NCI-H460 (cell line): Measurements from ENCODE around the gene FBXO44. TPM values are rescaled to one million over a fixed set of nuclear protein-coding genes. Genes with fewer than 3 reads are reported as not detected.

Source experiments
- DNase-seq: peaks from one replicate; pipeline ENCODE4 v3.0.0-alpha.2; 2016; ENCODE audit warnings: low read depth; ENCODE audit errors: extremely low read depth
- total RNA-seq: library from RNA; depleted of rRNA; stranded (reverse); fragments of >200 nt; shearing (Covaris generic); gene quantifications from 2 replicates; pipeline ENCODE4 v1.2.3, GENCODE V29; 2014; rRNA removed

Gene FBXO44
- total RNA-seq, 1 experiment from 2014 or later = 9.1 TPM

DNA sequence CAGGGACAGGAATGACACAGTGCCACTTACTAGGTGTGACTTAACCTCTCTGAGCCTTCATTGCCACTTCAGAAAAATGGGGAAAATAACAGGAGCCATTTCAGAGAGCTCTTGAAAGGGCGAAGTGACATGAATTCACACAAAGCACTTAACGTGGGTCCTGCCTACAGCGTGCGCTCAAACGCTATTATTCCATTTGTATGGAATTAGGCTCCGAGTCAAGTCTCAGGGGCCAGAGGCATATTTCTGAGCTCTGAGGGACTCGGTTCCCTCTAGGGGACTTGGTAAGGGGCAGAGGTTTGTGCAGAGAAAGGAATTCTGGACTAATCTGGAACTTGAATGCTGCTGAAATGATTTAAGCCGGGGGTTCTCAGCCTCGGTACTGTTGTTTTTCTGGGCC lies 50.9 kb downstream of the FBXO44 start:
- no peak for DNase-seq

- DNase-seq = no peak
Observed at GRCh38 chr1:11706292-11706691, 51.6 kb downstream of the FBXO44 start.

GRCh38 chr1:11707621-11708276 lies 53.1 kb downstream of the FBXO44 start:
- DNase-seq = no peak

GRCh38 chr1:11708554-11709350 lies 54.1 kb downstream of the FBXO44 start:
- DNase-seq = no peak

DNA sequence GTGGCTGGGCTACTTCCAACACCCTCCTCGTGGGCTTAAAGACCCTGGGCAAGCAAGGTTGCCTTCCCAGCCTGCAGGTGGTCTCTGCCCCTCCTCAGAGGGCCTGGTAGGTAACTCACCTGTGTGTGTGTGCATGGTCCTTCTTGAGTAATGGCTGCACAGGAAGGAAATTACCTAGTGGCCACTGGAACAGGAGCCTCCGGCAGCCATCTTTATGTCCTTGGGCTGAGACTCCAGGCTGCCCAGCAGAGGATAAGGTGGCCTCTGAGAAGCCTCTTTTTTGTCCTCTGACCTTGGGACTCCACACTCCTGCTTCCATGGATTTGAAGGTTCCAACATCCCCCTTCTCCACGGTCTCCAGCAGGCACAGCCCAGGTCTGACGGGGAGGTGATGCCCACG lies 56.8 kb downstream of the FBXO44 start:
- DNase-seq = no peak

DNA sequence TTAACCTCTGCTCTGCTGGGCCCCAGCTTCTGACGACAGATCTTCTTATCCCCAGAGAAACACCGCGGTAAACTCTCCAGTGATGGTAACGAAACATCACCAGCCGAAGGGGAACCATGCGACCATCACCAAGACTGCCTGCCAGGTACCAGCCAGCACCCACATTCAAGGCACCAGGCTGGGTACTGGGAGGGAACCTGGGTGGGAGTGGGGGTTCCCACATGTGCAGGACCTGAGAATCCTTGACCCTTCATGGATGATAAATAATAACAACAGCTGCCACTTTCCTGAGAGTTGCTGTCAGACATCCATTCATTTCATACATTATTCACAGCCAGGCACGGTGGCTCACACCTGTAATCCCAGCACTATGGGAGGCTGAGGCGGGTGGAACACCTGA lies 57.6 kb downstream of the FBXO44 start:
- no peak for DNase-seq

Other genes with a start within 250 kb of the FBXO44 start
- 0.03 and 0.07 TPM in 2 replicates for gene DISP3, start 175.7 kb upstream of the FBXO44 start, total RNA-seq
- 0.35 and 0.50 TPM in 2 replicates for gene FBXO2, start 448 bp upstream of the FBXO44 start, total RNA-seq
- gene FBXO6, start 9.3 kb downstream of the FBXO44 start, total RNA-seq = 6.8 and 10.4 TPM in 2 replicates
- gene MAD2L2, start 26.3 kb downstream of the FBXO44 start, total RNA-seq = 49.5 and 51.2 TPM in 2 replicates
- 0.02 and 0.03 TPM in 2 replicates for gene DRAXIN, start 36.8 kb downstream of the FBXO44 start, total RNA-seq
- gene AGTRAP, start 81.3 kb downstream of the FBXO44 start, total RNA-seq = 29.1 and 34.3 TPM in 2 replicates
- 0.14 TPM in 1 of 2 replicates, not detected in the other for gene C1orf167, start 107.3 kb downstream of the FBXO44 start, total RNA-seq
- gene MTHFR, start 151.1 kb downstream of the FBXO44 start, total RNA-seq = 5.2 and 6.0 TPM in 2 replicates
- 4.0 and 6.5 TPM in 2 replicates for gene CLCN6, start 151.3 kb downstream of the FBXO44 start, total RNA-seq
- gene NPPA, start 192.9 kb downstream of the FBXO44 start, total RNA-seq = not detected in 2 replicates
- not detected in 2 replicates for gene NPPB, start 204.1 kb downstream of the FBXO44 start, total RNA-seq